Left kidney (tissue), 8 donors: ENCODE data around the gene ING3. TPM values are rescaled to one million over a fixed set of nuclear protein-coding genes. Genes with fewer than 3 reads are reported as not detected.

Experiments
- DNase-seq: peaks from one replicate; pipeline ENCODE4 v3.0.0-alpha.2; 2013
- long read RNA-seq, 8 donors: transcript quantifications; one replicate each; lab custom pipeline, GENCODE V29; 2026
- polyA plus RNA-seq: library from polyadenylated mRNA; unstranded; fragments of 120-200 nt; gene quantifications from one replicate; pipeline ENCODE4 v1.2.1, GENCODE V29; 2013; ENCODE audit not compliant: insufficient read length

Gene ING3
- polyA plus RNA-seq, result 43.1 TPM
- long read RNA-seq, donor 1, transcript ING3-202 (5 exons, 1,222 nt), result major isoform, 9 of 24 reads
- long read RNA-seq, donor 1, partial matches to known transcripts, result 5 of 24 reads
- long read RNA-seq, donor 1, other reads (novel, unspliced or antisense), result 0 of 24 reads
- long read RNA-seq, donor 2, transcript ING3-201 (12 exons, 3,777 nt), result minor isoform, 10 of 25 reads
- long read RNA-seq, donor 2, transcript ING3-202 (5 exons, 1,222 nt), result major isoform, 13 of 25 reads
- long read RNA-seq, donor 2, partial matches to known transcripts, result 0 of 25 reads
- long read RNA-seq, donor 2, other reads (novel, unspliced or antisense), result 0 of 25 reads
- long read RNA-seq, donor 3, transcript ING3-205 (4 exons, 1,723 nt), result minor isoform, 6 of 47 reads
- long read RNA-seq, donor 3, transcript ING3-202 (5 exons, 1,222 nt), result major isoform, 13 of 47 reads
- long read RNA-seq, donor 3, transcript ING3-201 (12 exons, 3,777 nt), result minor isoform, 12 of 47 reads
- long read RNA-seq, donor 3, partial matches to known transcripts, result 15 of 47 reads
- long read RNA-seq, donor 3, other reads (novel, unspliced or antisense), result 0 of 47 reads
- long read RNA-seq, donor 4, partial matches to known transcripts, result 0 of 4 reads
- long read RNA-seq, donor 4, other reads (novel, unspliced or antisense), result 0 of 4 reads
- long read RNA-seq, donor 5, transcript ING3-201 (12 exons, 3,777 nt), result major isoform, 24 of 58 reads
- long read RNA-seq, donor 5, transcript ING3-202 (5 exons, 1,222 nt), result minor isoform, 21 of 58 reads
- long read RNA-seq, donor 5, transcript ING3-203 (11 exons, 1,718 nt), result minor isoform, 5 of 58 reads
- long read RNA-seq, donor 5, transcript ING3-205 (4 exons, 1,723 nt), result minor isoform, 8 of 58 reads
- long read RNA-seq, donor 5, partial matches to known transcripts, result 0 of 58 reads
- long read RNA-seq, donor 5, other reads (novel, unspliced or antisense), result 0 of 58 reads
- long read RNA-seq, donor 6, transcript ING3-202 (5 exons, 1,222 nt), result major isoform, 19 of 63 reads
- long read RNA-seq, donor 6, transcript ING3-201 (12 exons, 3,777 nt), result minor isoform, 6 of 63 reads
- long read RNA-seq, donor 6, partial matches to known transcripts, result 37 of 63 reads
- long read RNA-seq, donor 6, other reads (novel, unspliced or antisense), result 0 of 63 reads
- long read RNA-seq, donor 7, transcript ING3-202 (5 exons, 1,222 nt), result major isoform, 21 of 62 reads
- long read RNA-seq, donor 7, transcript ING3-201 (12 exons, 3,777 nt), result minor isoform, 16 of 62 reads
- long read RNA-seq, donor 7, transcript ING3-205 (4 exons, 1,723 nt), result minor isoform, 6 of 62 reads
- long read RNA-seq, donor 7, partial matches to known transcripts, result 17 of 62 reads
- long read RNA-seq, donor 7, other reads (novel, unspliced or antisense), result 0 of 62 reads
- long read RNA-seq, donor 8, partial matches to known transcripts, result 0 of 8 reads
- long read RNA-seq, donor 8, other reads (novel, unspliced or antisense), result 0 of 8 reads

GRCh38 chr7:120950539-120951308 is at the start of gene ING3:
ING3 (plus strand) TSS chr7:120950777; CDS start chr7:120950897, 120 bp downstream.
- DNase-seq, result peak; percentile 96

- no peak for DNase-seq
These were observed 35.1 kb upstream of the ING3 start for GRCh38 chr7:120915314-120916105.

- no peak for DNase-seq
These were observed 34.5 kb upstream of the ING3 start for GRCh38 chr7:120916121-120916520.

GRCh38 chr7:120916538-120916937 is 34.0 kb upstream of the ING3 start:
- no peak for DNase-seq

GRCh38 chr7:120919466-120919865 is 31.1 kb upstream of the ING3 start:
- DNase-seq, result no peak

GRCh38 chr7:120920034-120920433 is 30.5 kb upstream of the ING3 start:
- DNase-seq, result no peak

GRCh38 chr7:120920591-120921274 is 29.8 kb upstream of the ING3 start:
- DNase-seq, result no peak

- no peak for DNase-seq
These were observed 25.7 kb upstream of the ING3 start for GRCh38 chr7:120924837-120925236.

- DNase-seq, result no peak
These were observed 25.2 kb upstream of the ING3 start for GRCh38 chr7:120925392-120925791.

- DNase-seq, result no peak
These were observed 23.6 kb upstream of the ING3 start for GRCh38 chr7:120926943-120927346.

- DNase-seq, result no peak
These were observed 23.0 kb upstream of the ING3 start for GRCh38 chr7:120927454-120928103.

GRCh38 chr7:120931243-120931642 is 19.3 kb upstream of the ING3 start:
- DNase-seq, result no peak

GRCh38 chr7:120933475-120933874 is 17.1 kb upstream of the ING3 start:
- DNase-seq, result no peak

- DNase-seq, result no peak
These were observed 11.2 kb upstream of the ING3 start for GRCh38 chr7:120939345-120939744.

GRCh38 chr7:120941064-120941463 is 9.5 kb upstream of the ING3 start:
- no peak for DNase-seq

- no peak for DNase-seq
These were observed 8.7 kb upstream of the ING3 start for GRCh38 chr7:120941856-120942255.

- no peak for DNase-seq
These were observed 7.7 kb upstream of the ING3 start for GRCh38 chr7:120942861-120943260.

GRCh38 chr7:120944826-120945562 is 5.6 kb upstream of the ING3 start:
- no peak for DNase-seq
